Dendritic cell treated with granulocyte-macrophage colony-stimulating factor and Interleukin-4, amounts not matched to agents 40 ng/mL and 50 ng/mL, for 4 days (primary cell): Measurements from ENCODE around the gene USF2.
"Not testable (repeated sequence)": the region's sequence is repeated elsewhere in the genome, so short reads cannot be mapped to it uniquely, and the experiment has no call there.

Experiments
- H3K27ac Mint-ChIP-seq: one replicate; pipeline ENCODE4 v1.8.0; 2022; ENCODE audit warnings: mild to moderate bottlenecking, mixed read lengths
- H3K27me3 Mint-ChIP-seq: one replicate; pipeline ENCODE4 v1.8.0; 2022; ENCODE audit warnings: mild to moderate bottlenecking, mixed read lengths
- H3K36me3 Mint-ChIP-seq: one replicate; pipeline ENCODE4 v1.8.0; 2022; ENCODE audit warnings: low read depth, mixed read lengths
- H3K4me1 Mint-ChIP-seq: one replicate; pipeline ENCODE4 v1.8.0; 2022; ENCODE audit warnings: low read depth, mixed read lengths
- H3K4me3 Mint-ChIP-seq: one replicate; pipeline ENCODE4 v1.8.0; 2022; ENCODE audit warnings: mild to moderate bottlenecking, moderate library complexity, mixed read lengths
- H3K9me3 Mint-ChIP-seq: one replicate; pipeline ENCODE4 v1.8.0; 2022; ENCODE audit warnings: mixed read lengths
- intact Hi-C: fragments of 100-400 bp; cut with micrococcal nuclease; formaldehyde crosslinking; loops from one replicate; pipeline ENCODE4 v1.15.0; 2022

The USF2 gene, protein sequence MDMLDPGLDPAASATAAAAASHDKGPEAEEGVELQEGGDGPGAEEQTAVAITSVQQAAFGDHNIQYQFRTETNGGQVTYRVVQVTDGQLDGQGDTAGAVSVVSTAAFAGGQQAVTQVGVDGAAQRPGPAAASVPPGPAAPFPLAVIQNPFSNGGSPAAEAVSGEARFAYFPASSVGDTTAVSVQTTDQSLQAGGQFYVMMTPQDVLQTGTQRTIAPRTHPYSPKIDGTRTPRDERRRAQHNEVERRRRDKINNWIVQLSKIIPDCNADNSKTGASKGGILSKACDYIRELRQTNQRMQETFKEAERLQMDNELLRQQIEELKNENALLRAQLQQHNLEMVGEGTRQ

GRCh38 chr19:35268536-35269437 is at the start of gene USF2:
USF2 (plus strand) TSS chr19:35268962; CDS start chr19:35269102, 140 bp downstream.
- intact Hi-C loops, result loop anchor here (1.0 to 10.0 kb wide), 4 partner anchors 54 to 227 kb away; partner anchors contain the start of genes FFAR1 and FXYD5
- H3K27me3 Mint-ChIP-seq, result no peaks in the 10 kb centered on the region
- no peaks in the 10 kb centered on the region for H3K9me3 Mint-ChIP-seq
- H3K4me1 Mint-ChIP-seq, result peaks cover 72% of the 10 kb centered on the region
- H3K36me3 Mint-ChIP-seq, result peaks cover 70% of the 10 kb centered on the region
- peak within 1 kb of the TSS; percentile 96 for H3K27ac Mint-ChIP-seq
- H3K4me3 Mint-ChIP-seq, result peak within 1 kb of the TSS; percentile 95

DNA sequence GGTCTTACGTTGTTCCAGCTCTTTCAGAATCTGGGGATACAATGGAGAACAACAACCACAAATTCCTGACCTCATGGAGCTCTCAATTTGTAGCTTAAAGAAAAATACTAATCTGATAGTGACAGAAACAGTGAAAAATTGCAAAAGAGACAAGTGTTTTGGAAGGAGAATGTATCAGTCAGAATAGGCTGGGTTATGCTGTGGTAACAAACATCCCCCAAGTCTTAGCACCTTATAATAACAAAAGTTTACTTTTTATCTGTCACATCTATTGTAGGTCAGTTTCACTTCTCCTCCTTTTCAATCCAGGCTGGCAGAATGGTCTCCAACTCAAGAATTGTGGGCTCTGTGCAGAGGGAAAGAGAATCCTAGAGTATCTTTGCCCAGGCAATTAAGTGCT is 49.8 kb upstream of the USF2 start:
- H3K27ac Mint-ChIP-seq, result no peak overlapping the region
- peaks cover 10% of the 10 kb centered on the region for H3K9me3 Mint-ChIP-seq
- no peaks in the 10 kb centered on the region for H3K36me3 Mint-ChIP-seq
- H3K4me3 Mint-ChIP-seq, result no peak overlapping the region
- intact Hi-C loops, result loop anchor here (10.0 kb wide), 1 partner anchor 46 kb away; the partner anchor contains the start of gene USF2
- peaks cover 53% of the 10 kb centered on the region for H3K4me1 Mint-ChIP-seq
- H3K27me3 Mint-ChIP-seq, result peaks cover 4% of the 10 kb centered on the region

DNA sequence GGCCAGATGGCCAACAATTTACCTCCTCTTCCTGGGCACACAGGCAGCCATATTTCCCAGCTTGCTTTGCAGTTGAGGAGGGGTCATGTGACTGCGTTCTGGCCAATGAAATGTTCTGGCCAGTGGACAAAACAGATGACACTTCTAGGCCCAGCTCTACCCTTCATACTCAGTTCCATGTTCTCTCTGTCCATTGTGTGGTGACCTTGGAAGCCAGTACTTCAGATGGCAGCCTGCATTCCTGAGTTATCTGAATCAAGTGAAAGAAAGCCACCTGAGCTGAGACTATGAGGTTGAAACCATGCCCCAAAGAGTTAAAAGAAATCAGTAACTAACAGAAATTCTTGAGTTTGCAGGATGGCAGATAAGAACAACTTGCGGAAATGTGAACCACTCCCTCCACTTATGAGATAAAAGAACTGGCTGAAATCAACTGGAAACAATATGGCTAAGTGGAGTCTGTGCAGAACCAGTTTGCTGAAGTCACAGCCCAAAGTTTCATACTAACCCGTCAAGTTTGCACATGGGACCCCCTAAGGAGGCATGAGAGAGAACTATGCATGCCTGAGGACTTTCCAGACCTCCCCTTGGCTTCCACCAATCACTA is 48.3 kb upstream of the USF2 start:
- no peaks in the 10 kb centered on the region for H3K36me3 Mint-ChIP-seq
- H3K27ac Mint-ChIP-seq, result no peak overlapping the region

GRCh38 chr19:35220973-35221590 is 47.7 kb upstream of the USF2 start:
- intact Hi-C loops, H3K36me3 Mint-ChIP-seq, H3K4me3 Mint-ChIP-seq, H3K27ac Mint-ChIP-seq, H3K9me3 Mint-ChIP-seq, H3K27me3 Mint-ChIP-seq: not testable (repeated sequence)
- peaks cover 49% of the 10 kb centered on the region for H3K4me1 Mint-ChIP-seq

More for the DNA sequence above, 48.3 kb upstream of the USF2 start:
- H3K4me1 Mint-ChIP-seq, result peaks cover 48% of the 10 kb centered on the region
- peaks cover 6% of the 10 kb centered on the region for H3K27me3 Mint-ChIP-seq
- peaks cover 10% of the 10 kb centered on the region for H3K9me3 Mint-ChIP-seq
- intact Hi-C loops, result no loop called here
- H3K4me3 Mint-ChIP-seq, result no peak overlapping the region

DNA sequence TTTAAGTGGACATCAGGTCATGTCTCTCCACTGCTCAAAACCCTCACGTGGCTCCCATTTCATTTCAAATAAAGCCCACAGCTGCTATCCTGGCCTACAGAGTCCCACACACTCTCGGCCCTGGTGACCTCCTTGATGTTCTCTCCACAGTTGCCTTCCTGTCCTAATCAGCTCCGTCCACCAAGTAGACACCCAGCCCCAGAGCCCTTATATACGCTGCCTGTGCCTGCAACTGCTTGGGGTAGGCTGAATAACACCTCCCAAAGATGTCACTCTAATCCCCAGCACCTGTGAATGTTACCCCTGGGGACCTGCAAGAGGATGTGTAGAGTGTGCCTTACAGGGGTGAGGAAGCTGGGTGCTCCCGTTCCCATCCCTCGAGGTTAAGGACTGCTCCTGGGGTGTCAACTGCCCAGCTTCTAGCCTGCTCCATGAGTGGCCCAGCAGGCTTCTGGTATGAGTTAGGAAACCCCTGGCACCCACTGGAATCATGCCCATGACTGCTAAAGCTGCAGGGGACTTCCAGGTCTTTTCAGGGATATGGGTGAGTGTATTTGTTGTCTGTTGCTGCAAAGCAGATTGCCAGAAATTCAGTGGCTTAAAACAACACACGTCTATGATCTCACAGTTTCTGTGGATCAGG is 46.3 kb upstream of the USF2 start:
- peaks cover 39% of the 10 kb centered on the region for H3K4me1 Mint-ChIP-seq

DNA sequence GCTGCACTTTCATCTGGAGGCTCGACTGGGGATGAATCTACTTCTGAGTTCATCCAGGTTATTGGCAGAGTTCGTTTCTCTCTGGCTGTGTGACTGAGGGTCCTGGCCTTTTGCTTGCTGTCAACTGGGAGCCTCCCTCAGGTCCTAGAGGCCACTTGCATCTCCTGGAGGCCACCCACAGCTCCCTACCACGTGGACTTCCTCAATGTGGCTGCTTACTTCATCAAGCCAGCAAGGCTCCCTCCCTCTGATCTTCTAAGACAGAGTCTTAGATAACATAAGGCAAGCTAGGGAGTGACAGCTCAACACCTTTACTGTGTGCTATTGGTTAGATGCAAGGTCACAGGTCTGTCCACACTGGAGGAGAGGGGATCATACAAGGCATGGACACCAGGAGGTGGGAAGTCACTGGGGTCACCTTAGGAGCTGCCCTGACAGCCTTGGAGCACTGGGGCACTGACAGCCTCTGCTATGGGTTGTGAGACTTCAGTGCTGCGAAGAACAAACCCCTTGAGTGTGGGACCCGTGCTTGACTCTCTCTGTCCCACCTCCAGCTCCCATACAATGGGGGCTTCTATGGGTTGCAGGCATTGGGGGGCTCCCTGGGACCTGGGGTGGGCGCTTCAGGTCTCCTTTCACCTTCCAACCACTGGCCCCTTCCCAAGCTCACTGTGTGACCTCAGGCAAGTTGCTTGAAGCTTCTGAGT is 45.5 kb upstream of the USF2 start:
- Mint-ChIP-seq H3K27me3 (peaks cover 7% of the 10 kb centered on the region), H3K36me3 (no peaks in the 10 kb centered on the region), H3K27ac (peak overlapping the region; percentile 52), H3K9me3 (peaks cover 10% of the 10 kb centered on the region), H3K4me1 (peaks cover 39% of the 10 kb centered on the region), H3K4me3 (no peak overlapping the region)
- intact Hi-C loops, result no loop called here

More for the DNA sequence above, 46.3 kb upstream of the USF2 start:
- Mint-ChIP-seq H3K4me3 (no peak overlapping the region), H3K27me3 (peaks cover 7% of the 10 kb centered on the region), H3K27ac (no peak overlapping the region), H3K36me3 (no peaks in the 10 kb centered on the region), H3K9me3 (peaks cover 10% of the 10 kb centered on the region)
- intact Hi-C loops, result no loop called here

- Mint-ChIP-seq H3K4me3 (no peak overlapping the region), H3K36me3 (no peaks in the 10 kb centered on the region), H3K9me3 (peaks cover 9% of the 10 kb centered on the region), H3K27me3 (peaks cover 7% of the 10 kb centered on the region), H3K4me1 (peaks cover 39% of the 10 kb centered on the region), H3K27ac (peak overlapping the region; percentile 52)
- intact Hi-C loops, result no loop called here
Measured at GRCh38 chr19:35223862-35224505, 44.8 kb upstream of the USF2 start.

GRCh38 chr19:35224681-35225571 is 43.8 kb upstream of the USF2 start:
- no peaks in the 10 kb centered on the region for H3K36me3 Mint-ChIP-seq
- H3K4me3 Mint-ChIP-seq, result no peak overlapping the region
- H3K4me1 Mint-ChIP-seq, result peaks cover 33% of the 10 kb centered on the region
- H3K27me3 Mint-ChIP-seq, result peaks cover 7% of the 10 kb centered on the region
- H3K27ac Mint-ChIP-seq, result peak overlapping the region; percentile 22
- intact Hi-C loops, result no loop called here
- no peaks in the 10 kb centered on the region for H3K9me3 Mint-ChIP-seq

DNA sequence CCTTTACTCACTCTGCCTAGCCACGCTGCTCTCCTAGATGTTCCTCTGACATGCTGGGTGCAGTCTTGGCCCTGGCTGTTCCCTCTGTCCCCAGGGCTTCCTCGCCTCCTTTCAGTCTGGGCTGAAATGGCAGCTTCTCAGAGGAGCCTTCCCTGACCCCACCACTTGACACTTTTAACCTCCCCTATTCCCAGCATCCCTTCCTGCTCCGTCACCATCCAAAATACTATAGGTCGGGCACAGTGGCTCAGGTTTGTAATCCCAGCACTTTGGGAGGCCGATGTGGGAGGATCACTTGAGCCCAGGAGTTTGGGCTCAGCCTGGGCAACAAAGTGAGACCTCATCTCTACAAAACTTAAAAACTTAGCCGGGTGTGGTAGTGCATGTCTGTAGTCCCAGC is 42.8 kb upstream of the USF2 start:
- H3K4me3 Mint-ChIP-seq, result no peak overlapping the region
- peaks cover 33% of the 10 kb centered on the region for H3K4me1 Mint-ChIP-seq
- H3K9me3 Mint-ChIP-seq, result no peaks in the 10 kb centered on the region
- peaks cover 7% of the 10 kb centered on the region for H3K27me3 Mint-ChIP-seq
- peak overlapping the region; percentile 22 for H3K27ac Mint-ChIP-seq
- H3K36me3 Mint-ChIP-seq, result no peaks in the 10 kb centered on the region
- intact Hi-C loops, result no loop called here

- H3K36me3 Mint-ChIP-seq, result no peaks in the 10 kb centered on the region
- intact Hi-C loops, result no loop called here
- peaks cover 33% of the 10 kb centered on the region for H3K4me1 Mint-ChIP-seq
- H3K4me3 Mint-ChIP-seq, result no peak overlapping the region
- no peak overlapping the region for H3K27ac Mint-ChIP-seq
- peaks cover 7% of the 10 kb centered on the region for H3K27me3 Mint-ChIP-seq
- no peaks in the 10 kb centered on the region for H3K9me3 Mint-ChIP-seq
Measured at GRCh38 chr19:35226748-35227147, 42.0 kb upstream of the USF2 start.

DNA sequence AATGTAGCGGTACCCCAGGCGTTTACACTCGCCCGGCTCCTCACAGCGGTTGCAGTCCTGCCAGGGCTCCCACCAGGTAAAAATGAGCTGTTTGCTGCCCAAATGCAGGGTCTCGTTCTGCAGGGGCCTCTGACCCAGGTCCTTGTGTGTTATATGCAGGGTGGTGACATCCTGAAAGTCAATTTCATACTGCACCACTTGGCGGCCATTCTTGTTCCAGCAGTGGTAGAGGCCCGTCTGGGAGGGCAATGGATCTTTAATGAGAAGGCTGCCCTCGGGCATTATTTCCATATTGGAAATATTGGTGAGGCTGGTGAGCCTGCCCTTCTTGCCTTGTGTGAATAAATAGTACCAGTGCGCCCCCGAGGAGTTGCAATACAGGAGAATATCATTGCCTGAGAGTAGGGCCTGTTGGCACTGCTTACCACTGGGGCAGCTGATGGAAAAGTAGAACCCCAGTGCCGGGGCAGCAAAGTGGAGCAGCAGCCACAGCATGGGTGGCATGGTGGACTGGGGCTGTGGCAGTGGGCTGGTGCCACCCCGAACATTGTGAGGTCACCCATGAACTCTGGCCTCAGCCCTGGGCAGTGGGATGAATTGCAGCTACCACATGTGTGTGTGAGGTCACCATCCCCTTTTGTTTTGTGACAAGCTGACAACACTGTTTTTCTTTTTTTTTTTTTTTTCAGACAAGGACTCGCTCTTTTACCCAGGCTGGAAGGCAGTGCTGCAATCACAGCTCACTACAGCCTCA is 40.4 kb upstream of the USF2 start, which contains the start of gene FAM187B:
FAM187B (minus strand) TSS at position 563 of the 754 bp plus-strand sequence; CDS start at position 504, 59 bp downstream.
- Mint-ChIP-seq H3K36me3 (no peaks in the 10 kb centered on the region), H3K4me1 (peaks cover 21% of the 10 kb centered on the region), H3K27ac (no peak within 1 kb of the TSS), H3K27me3 (peaks cover 19% of the 10 kb centered on the region), H3K9me3 (no peaks in the 10 kb centered on the region), H3K4me3 (no peak within 1 kb of the TSS)
- intact Hi-C loops, result no loop called here
